H1 (cell line): ENCODE measurements around the gene BCAS3. TPM values are rescaled to one million over a fixed set of nuclear protein-coding genes. Genes with fewer than 3 reads are reported as not detected.

ENCODE experiments used
- CTCF ChIA-PET: fragments of 300-600 bp; sonication (Branson Sonifier 250); formaldehyde crosslinking; loops from one replicate; lab custom pipeline; 2021; ENCODE audit not compliant: partially characterized antibody; lab: Charles Lee
- POLR2A ChIA-PET: fragments of 300-600 bp; sonication (Branson Sonifier 250); formaldehyde crosslinking; loops from one replicate; lab custom pipeline; 2021; ENCODE audit warnings: inconsistent platforms; ENCODE audit not compliant: partially characterized antibody; lab: Charles Lee
- DNase-seq, 2 experiments: peaks; one replicate each; pipeline versions ENCODE4 v3.0.0 to v3.0.0-alpha.2; 2010 to 2022; ENCODE audit warnings: low spot score in 2 of 2, low read depth in 1 of 2, mixed read lengths in 1 of 2
- FAIRE-seq: peaks from 2 replicates; lab custom pipeline; 2011; peaks lifted over from hg19 to GRCh38; lab: Jason Lieb, UNC
- H2AFZ ChIP-seq: 2 replicates; pipeline ENCODE4 v1.8.1; 2012; ENCODE audit warnings: low read length, inconsistent platforms
- H2AK5ac ChIP-seq: 2 replicates; pipeline ENCODE4 v1.6.1; 2013; ENCODE audit warnings: low read depth, low read length
- H2BK120ac ChIP-seq: replicated peaks from 2 replicates; pipeline ENCODE3; 2013; ENCODE audit warnings: low read depth, low read length, inconsistent platforms
- H2BK12ac ChIP-seq: 2 replicates; pipeline ENCODE4 v1.6.1; 2013; ENCODE audit warnings: low read depth, low read length
- H2BK15ac ChIP-seq: 2 replicates; pipeline ENCODE4 v1.6.1; 2013; ENCODE audit warnings: low read length
- H2BK20ac ChIP-seq: 2 replicates; pipeline ENCODE4 v1.6.1; 2013; ENCODE audit warnings: low read length
- H2BK5ac ChIP-seq: 2 replicates; pipeline ENCODE4 v1.6.1; 2013; ENCODE audit warnings: low read depth, low read length
- H3K14ac ChIP-seq: 2 replicates; pipeline ENCODE4 v1.6.1; 2013; ENCODE audit warnings: inconsistent platforms; ENCODE audit not compliant: insufficient read length
- H3K18ac ChIP-seq: 2 replicates; pipeline ENCODE4 v1.6.1; 2013; ENCODE audit warnings: low read length; ENCODE audit errors: extremely low read depth
- H3K23ac ChIP-seq: 2 replicates; pipeline ENCODE4 v1.6.1; 2013; ENCODE audit warnings: inconsistent platforms; ENCODE audit not compliant: insufficient read length
- H3K23me2 ChIP-seq: 2 replicates; pipeline ENCODE4 v1.6.1; 2013; ENCODE audit warnings: low read depth, low read length
- H3K27ac ChIP-seq: 2 replicates; pipeline ENCODE4 v1.6.1; 2011; ENCODE audit warnings: low read depth, low read length, inconsistent platforms
- H3K27me3 ChIP-seq, 4 experiments: replicated peaks in 1 of 4; 1 replicate in 1 of 4; 2 replicates in 3 of 4; pipeline versions ENCODE4 v1.6.1 to v1.8.1; 2011 to 2013; ENCODE audit warnings: low read length in 3 of 4, mild to moderate bottlenecking in 3 of 4, inconsistent platforms in 2 of 4, mixed read lengths in 2 of 4, moderate library complexity in 1 of 4; ENCODE audit not compliant: control insufficient read depth in 3 of 4, insufficient read depth in 3 of 4; ENCODE audit errors: extremely low read depth in 1 of 4
- H3K36me3 ChIP-seq, 4 experiments: 2 replicates each; pipeline versions ENCODE4 v1.6.1 to v1.8.1; 2011 to 2013; ENCODE audit warnings: mild to moderate bottlenecking in 4 of 4, low read length in 3 of 4, moderate library complexity in 2 of 4, control low read depth in 1 of 4, inconsistent platforms in 1 of 4; ENCODE audit not compliant: insufficient read depth in 4 of 4, control insufficient read depth in 2 of 4
- H3K4ac ChIP-seq: replicated peaks from 2 replicates; pipeline ENCODE3; 2013; ENCODE audit warnings: low read length, low read depth, mixed read lengths, inconsistent platforms; ENCODE audit not compliant: insufficient read length
- H3K4me1 ChIP-seq, 4 experiments: replicated peaks in 1 of 4; 1 replicate in 1 of 4; 2 replicates in 3 of 4; pipeline versions ENCODE4 v1.6.1 to v1.8.1; 2011 to 2013; ENCODE audit warnings: low read length in 3 of 4, inconsistent platforms in 2 of 4, mixed read lengths in 1 of 4; ENCODE audit not compliant: insufficient read depth in 4 of 4, control insufficient read depth in 3 of 4
- H3K4me2 ChIP-seq, 2 experiments: 2 replicates each; pipeline versions ENCODE4 v1.6.1 to v1.8.1; 2011 to 2013; ENCODE audit warnings: low read depth in 2 of 2, low read length in 2 of 2, control low read depth in 1 of 2, inconsistent platforms in 1 of 2, mild to moderate bottlenecking in 1 of 2; ENCODE audit not compliant: insufficient read depth in 1 of 2
- H3K4me3 ChIP-seq, 4 experiments: fragments of 200-600, 300-600 bp in 1 of 4; sonication (generic), shearing (Covaris generic), sonication (Bioruptor Twin) in 1 of 4; 2 replicates each; pipeline versions ENCODE4 v1.5.1 to v1.8.1; 2011 to 2016; ENCODE audit warnings: low read length in 4 of 4, low read depth in 3 of 4, control low read depth in 2 of 4, inconsistent platforms in 2 of 4, mild to moderate bottlenecking in 2 of 4, mixed read lengths in 1 of 4, moderate library complexity in 1 of 4; ENCODE audit not compliant: insufficient read depth in 2 of 4; ENCODE audit errors: extremely low read depth in 1 of 4
- H3K56ac ChIP-seq: replicated peaks from 2 replicates; pipeline ENCODE3; 2013; ENCODE audit warnings: low read depth, mild to moderate bottlenecking, mixed read lengths, low read length, inconsistent platforms; ENCODE audit not compliant: insufficient read length
- H3K79me1 ChIP-seq: 2 replicates; pipeline ENCODE4 v1.6.1; 2013; ENCODE audit warnings: low read depth, low read length, control low read depth
- H3K79me2 ChIP-seq, 2 experiments: 2 replicates each; pipeline versions ENCODE4 v1.6.1 to v1.8.1; 2012 to 2013; ENCODE audit warnings: low read length in 2 of 2, mild to moderate bottlenecking in 2 of 2, inconsistent platforms in 1 of 2; ENCODE audit not compliant: insufficient read depth in 2 of 2, control insufficient read depth in 1 of 2
- H3K9ac ChIP-seq, 4 experiments: replicated peaks in 1 of 4; 1 replicate in 1 of 4; 2 replicates in 3 of 4; pipeline versions ENCODE4 v1.6.1 to v1.8.1; 2011 to 2013; ENCODE audit warnings: low read depth in 3 of 4, low read length in 3 of 4, control low read depth in 2 of 4, mild to moderate bottlenecking in 2 of 4, moderate library complexity in 2 of 4, inconsistent platforms in 1 of 4; ENCODE audit errors: extremely low read depth in 1 of 4
- H3K9me3 ChIP-seq, 2 experiments: 2 replicates each; pipeline versions ENCODE4 v1.6.1 to v1.8.1; 2012 to 2013; ENCODE audit warnings: mild to moderate bottlenecking in 2 of 2, moderate library complexity in 2 of 2, control low read depth in 1 of 2, inconsistent platforms in 1 of 2, low read depth in 1 of 2, low read length in 1 of 2, mixed read lengths in 1 of 2; ENCODE audit not compliant: insufficient read depth in 2 of 2
- H4K20me1 ChIP-seq, 2 experiments: replicated peaks in 1 of 2; 2 replicates each; pipeline versions ENCODE3 to v1.8.1; 2011 to 2013; ENCODE audit warnings: inconsistent platforms in 2 of 2, low read length in 2 of 2, mild to moderate bottlenecking in 1 of 2; ENCODE audit not compliant: insufficient read depth in 2 of 2, control insufficient read depth in 1 of 2
- H4K5ac ChIP-seq: 2 replicates; pipeline ENCODE4 v1.6.1; 2013; ENCODE audit warnings: low read length, low read depth, mixed read lengths, inconsistent platforms; ENCODE audit not compliant: insufficient read length
- H4K8ac ChIP-seq: 2 replicates; pipeline ENCODE4 v1.8.0; 2013; ENCODE audit warnings: mild to moderate bottlenecking, moderate library complexity, low read length, inconsistent platforms; ENCODE audit not compliant: insufficient read depth; ENCODE audit errors: extremely low read depth
- H4K91ac ChIP-seq: replicated peaks from 2 replicates; pipeline ENCODE3; 2013; ENCODE audit warnings: low read length, mixed read lengths, inconsistent platforms; ENCODE audit not compliant: insufficient read length
- CBX8 ChIP-seq: fragments of 300-800, 300-1000 bp; sonication (generic); IDR thresholded peaks from 2 replicates; pipeline ENCODE4 v1.7.1; 2016; ENCODE audit warnings: low read depth, low read length, borderline replicate concordance
- EGR1 ChIP-seq: IDR thresholded peaks from 2 replicates; pipeline ENCODE4 v1.6.1; 2011; ENCODE audit warnings: low read depth, low read length, borderline replicate concordance
- GABPA ChIP-seq: IDR thresholded peaks from 2 replicates; pipeline ENCODE4 v1.6.1; 2011; ENCODE audit warnings: mild to moderate bottlenecking, low read length, moderate library complexity, borderline replicate concordance; ENCODE audit not compliant: insufficient read depth
- NANOG ChIP-seq: IDR thresholded peaks from 2 replicates; pipeline ENCODE4 v1.6.1; 2011; ENCODE audit warnings: low read length, low read depth, mild to moderate bottlenecking, inconsistent platforms; ENCODE audit not compliant: insufficient read depth, poor library complexity, severe bottlenecking
- RNF2 ChIP-seq: fragments of 200-900, 300-1000 bp; sonication (generic); IDR thresholded peaks from 2 replicates; pipeline ENCODE4 v1.7.1; 2016; ENCODE audit warnings: borderline replicate concordance, low read depth, mild to moderate bottlenecking, antibody characterized with exemption, low read length; ENCODE audit not compliant: poor library complexity, severe bottlenecking; ENCODE audit errors: missing control alignments
- SP1 ChIP-seq: IDR thresholded peaks from 2 replicates; pipeline ENCODE4 v1.6.1; 2011; ENCODE audit warnings: low read depth, low read length
- TAF1 ChIP-seq: IDR thresholded peaks from 2 replicates; pipeline ENCODE4 v1.6.1; 2011; ENCODE audit warnings: mild to moderate bottlenecking, low read depth, low read length
- polyA plus RNA-seq, 7 experiments: library from polyadenylated mRNA; depleted of rRNA in 3 of 7; stranded (reverse) in 5 of 7; unstranded in 2 of 7; fragments of >200 nt in 5 of 7; fragments of 200-250 nt in 2 of 7; gene quantifications; 1 replicate in 5 of 7; 2 replicates in 1 of 7; 4 replicates in 1 of 7; pipeline versions ENCODE4 v1.2.1 to v1.2.3, GENCODE V29; 2011 to 2013; ENCODE audit warnings: missing spikeins in 2 of 7, mixed read lengths in 2 of 7
- total RNA-seq: library from RNA; stranded (reverse); fragmentation: NEBNext Ultra II Directional; extraction: Animal tissue kit (Norgen Biotek cat#: 25700); gene quantifications from 2 replicates; pipeline ENCODE4 v1.2.1, GENCODE V29; 2021

BCAS3 gene
- total and polyA plus RNA-seq, 2 of the 8 experiments (the other 6 are each of a cell fraction or from before 2014, with no cell fraction given) = 9.9 to 13.3 TPM

DNA sequence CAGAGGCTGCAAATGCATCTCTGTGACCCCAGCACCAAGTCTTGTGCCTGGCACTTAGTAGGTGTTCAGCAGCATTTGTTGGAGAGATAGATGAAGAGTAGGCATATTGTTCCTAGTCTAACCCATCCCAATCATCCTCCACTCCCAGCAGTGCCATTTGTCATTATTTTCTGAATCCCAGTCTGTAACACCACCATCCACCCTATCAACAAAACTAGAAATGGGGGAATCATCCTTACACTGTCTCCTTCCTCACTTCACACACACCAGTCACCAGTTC, 626.1 kb downstream of the BCAS3 start:
- no peak overlapping the region for H3K18ac ChIP-seq
- no peak overlapping the region for H3K4me2 ChIP-seq
- no peak overlapping the region for H3K56ac ChIP-seq
- no peaks in the 10 kb centered on the region for H3K9me3 ChIP-seq
- H3K4me1 ChIP-seq = peaks cover 0 to 5% (median 2%) of the 10 kb centered on the region in 4 experiments; a peak in 3 of 7 replicates
- H3K27ac ChIP-seq = no peak overlapping the region
- no peak overlapping the region for H2BK15ac ChIP-seq
- no peak for FAIRE-seq
- H2AFZ ChIP-seq = no peak overlapping the region
- H4K20me1 ChIP-seq = no peaks in the 10 kb centered on the region
- no peak overlapping the region for H3K4me3 ChIP-seq
- POLR2A ChIA-PET = no interaction called here
- no peak for TF ChIP-seq GABPA
- TF ChIP-seq EGR1 = no peak
- no peak for TF ChIP-seq TAF1
- TF ChIP-seq RNF2 = no peak
- TF ChIP-seq SP1 = no peak
- TF ChIP-seq CBX8 = no peak
- no peak for TF ChIP-seq NANOG
- TF ChIP-seq, all 59 proteins: peak for 0
- no peak overlapping the region for H4K8ac ChIP-seq
- H4K91ac ChIP-seq = no peak overlapping the region
- no peak overlapping the region for H3K9ac ChIP-seq
- DNase-seq = no peak
- CTCF ChIA-PET = no interaction called here
- no peaks in the 10 kb centered on the region for H3K36me3 ChIP-seq
- no peak overlapping the region for H3K4ac ChIP-seq
- H2BK5ac ChIP-seq = no peak overlapping the region
- no peak overlapping the region for H2BK12ac ChIP-seq
- H3K14ac ChIP-seq = no peak overlapping the region
- H3K23me2 ChIP-seq = no peaks in the 10 kb centered on the region
- no peak overlapping the region for H2BK120ac ChIP-seq
- H3K23ac ChIP-seq = no peak overlapping the region
- no peaks in the 10 kb centered on the region for H3K79me2 ChIP-seq
- H3K79me1 ChIP-seq = no peaks in the 10 kb centered on the region
- no peak overlapping the region for H2AK5ac ChIP-seq
- no peak overlapping the region for H4K5ac ChIP-seq
- H2BK20ac ChIP-seq = no peak overlapping the region
- no peaks in the 10 kb centered on the region for H3K27me3 ChIP-seq
